Measurements from ENCODE around the gene NOP14. TPM values are rescaled to one million over a fixed set of nuclear protein-coding genes. Genes with fewer than 3 reads are reported as not detected.

The NOP14 gene
- total RNA-seq, 1 experiment from 2014 or later, result 50.1 TPM

DNA sequence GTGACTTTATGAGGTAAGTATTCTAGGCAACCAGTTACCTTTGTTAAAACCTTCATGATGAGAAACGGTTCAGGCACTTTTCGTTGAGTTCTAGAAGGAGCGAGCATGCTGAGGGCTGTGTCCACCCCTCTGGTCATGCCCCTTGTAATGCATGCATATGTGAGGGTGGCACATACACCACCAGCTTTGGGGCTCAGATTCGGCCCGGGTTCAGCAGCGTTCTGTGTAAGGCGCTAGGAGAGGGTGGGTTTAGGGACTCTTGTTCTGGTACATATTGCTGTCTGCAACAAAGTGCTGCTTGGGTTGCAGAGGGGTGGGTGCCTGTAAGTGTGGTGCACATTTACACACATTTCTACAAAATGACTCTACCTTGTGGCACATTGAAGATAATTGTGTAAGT lies 54.5 kb downstream of the NOP14 start:
- Histone ChIP-seq H3K23me2 (ENCODE audit: insufficient read length, low read depth, low read length, poor library complexity, severe bottlenecking) (no peaks in the 10 kb centered on the region), H3K4ac (ENCODE audit: low read depth, low read length) (no peak overlapping the region), H2AFZ (ENCODE audit: low read length) (no peak overlapping the region), H3K79me2 (ENCODE audit: insufficient read depth, low read length) (no peaks in the 10 kb centered on the region), H4K8ac (replicated peaks; ENCODE audit: insufficient read length, low read depth, low read length) (no peak overlapping the region), H3K23ac (ENCODE audit: insufficient read length, low read depth, low read length) (no peak overlapping the region), H2BK20ac (ENCODE audit: low read depth, low read length, poor library complexity, severe bottlenecking) (no peak overlapping the region), H4K20me1 (ENCODE audit: control insufficient read depth, insufficient read depth, insufficient read length) (no peaks in the 10 kb centered on the region), H3K4me1 (ENCODE audit: insufficient read depth, low read length) (no peaks in the 10 kb centered on the region), H3K18ac (ENCODE audit: insufficient read length, low read depth, low read length) (no peak overlapping the region), H3K9ac (ENCODE audit: extremely low read depth, insufficient read length, low read length) (no peak overlapping the region), H3K27me3 (ENCODE audit: insufficient read depth, low read length) (no peaks in the 10 kb centered on the region), H2BK15ac (ENCODE audit: low read depth, low read length) (no peak overlapping the region), H3K4me2 (ENCODE audit: insufficient read depth, insufficient read length, low read length) (no peak overlapping the region), H3K14ac (ENCODE audit: insufficient read depth, low read length) (no peak overlapping the region), H4K5ac (ENCODE audit: insufficient read length, low read depth, low read length) (no peak overlapping the region), H4K91ac (ENCODE audit: insufficient read length, low read depth, low read length) (no peak overlapping the region), H3K27ac (ENCODE audit: insufficient read length, low read depth, low read length) (no peak overlapping the region), H2BK5ac (ENCODE audit: insufficient read length, low read length) (no peak overlapping the region), H2BK12ac (ENCODE audit: insufficient read length, low read depth, low read length) (no peak overlapping the region), H2AK5ac (ENCODE audit: insufficient read length, low read length) (no peak overlapping the region), H3K79me1 (ENCODE audit: insufficient read depth, low read depth, low read length, poor library complexity, severe bottlenecking) (no peaks in the 10 kb centered on the region), H3K9me3 (ENCODE audit: control insufficient read depth, low read depth, low read length) (no peaks in the 10 kb centered on the region), H3T11ph (ENCODE audit: low read length) (no peak overlapping the region), H2BK120ac (ENCODE audit: low read depth, low read length, poor library complexity, severe bottlenecking) (no peak overlapping the region), H3K56ac (ENCODE audit: insufficient read length, low read depth, low read length) (no peak overlapping the region)
- Mint-ChIP-seq H3K36me3 (ENCODE audit: insufficient read depth in 1 of 3, low read depth in 3 of 3) (peaks cover 38 to 93% (median 80%) of the 10 kb centered on the region in 3 experiments; a peak in 6 of 7 replicates), H3K4me1 (no peaks in the 10 kb centered on the region), H3K4me3 (no peak overlapping the region), H3K9me3 (no peaks in the 10 kb centered on the region), H3K27me3 (ENCODE audit: low read depth) (no peaks in the 10 kb centered on the region), H3K27ac (no peak overlapping the region; a peak in 2 of 7 replicates)
- no peak for TF ChIP-seq CTCF (conservative IDR thresholded peaks at IDR 0.05)
- no CpG with 5 or more reads among the region's 7 CpGs for WGBS (ENCODE audit: extremely low coverage, insufficient read length, low lambda C conversion rate)
- no peak for DNase-seq

All from H9 (cell line).